ENCODE results near the gene IFNAR1. TPM values are rescaled to one million over a fixed set of nuclear protein-coding genes. Genes with fewer than 3 reads are reported as not detected.

Gene IFNAR1
- total RNA-seq, 1 experiment from 2014 or later: 20.5 TPM

DNA sequence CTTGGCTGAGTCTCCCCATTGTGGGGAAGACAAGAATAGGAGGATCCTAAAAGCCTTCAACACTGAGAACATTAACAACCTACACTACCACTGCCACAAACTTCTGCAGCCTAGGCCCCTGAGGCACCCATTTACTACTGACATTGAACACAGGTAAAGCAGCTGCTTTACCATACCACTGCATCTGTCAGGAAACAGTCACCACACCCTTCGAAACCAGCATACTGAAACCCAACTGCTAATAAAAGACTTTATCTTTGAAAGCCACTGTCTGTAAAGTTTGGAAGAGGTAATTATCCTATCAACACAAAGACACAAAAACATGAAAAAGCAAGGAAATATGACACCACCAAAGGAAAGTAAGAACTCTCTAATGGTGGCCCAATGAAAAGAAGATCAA, 7.4 kb downstream of the IFNAR1 start:
- no peaks in the 10 kb centered on the region for H4K20me1 ChIP-seq (ENCODE audit: insufficient read depth)
- CTCF ChIA-PET: no interaction called here
- DNase-seq (ENCODE audit: low read depth, low spot score): no peak

DNA sequence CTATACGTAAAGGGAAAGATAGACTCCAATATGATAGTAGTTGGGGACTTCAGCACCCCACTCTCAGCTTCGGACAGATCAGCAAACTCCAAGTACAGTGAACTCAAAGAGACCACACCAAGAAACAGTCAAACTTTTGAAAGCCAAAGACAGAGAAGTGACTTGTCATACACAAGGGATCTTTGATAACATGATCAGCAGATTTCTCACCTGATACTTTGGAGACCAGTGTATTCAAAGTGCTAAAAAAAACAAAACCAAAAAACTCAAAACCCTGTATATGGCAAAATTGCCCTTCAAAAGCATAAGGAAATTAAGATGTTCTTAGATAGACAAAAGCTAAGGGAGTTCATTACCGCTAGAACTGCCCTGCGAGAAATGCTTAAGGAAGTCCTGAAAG, 9.4 kb downstream of the IFNAR1 start:
- no peak overlapping the region for H2AFZ ChIP-seq (ENCODE audit: low read depth, low read length, poor library complexity, severe bottlenecking)
- H3K4me2 ChIP-seq (ENCODE audit: low read length): no peak overlapping the region
- CTCF ChIA-PET: no interaction called here
- intact Hi-C loops (cut with micrococcal nuclease): no loop called here
- TF ChIP-seq EZH2 (IDR thresholded peaks at IDR 0.05) (no peak), FOSL1 (IDR thresholded peaks at IDR 0.05; ENCODE audit: low read depth) (no peak), ZFX (IDR thresholded peaks at IDR 0.05) (no peak), SRF (IDR thresholded peaks at IDR 0.05; ENCODE audit: low read depth) (no peak), CEBPB (IDR thresholded peaks at IDR 0.05; ENCODE audit: low read depth) (no peak)
- TF ChIP-seq, protein P1, sequence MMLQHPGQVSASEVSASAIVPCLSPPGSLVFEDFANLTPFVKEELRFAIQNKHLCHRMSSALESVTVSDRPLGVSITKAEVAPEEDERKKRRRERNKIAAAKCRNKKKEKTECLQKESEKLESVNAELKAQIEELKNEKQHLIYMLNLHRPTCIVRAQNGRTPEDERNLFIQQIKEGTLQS (IDR thresholded peaks at IDR 0.05): no peak
- ATAC-seq: no peak
- no peak overlapping the region for H3K9ac ChIP-seq (ENCODE audit: low read length)
- no peak overlapping the region for H3K27ac ChIP-seq (ENCODE audit: low read depth, low read length)
- RAD21 ChIA-PET (ENCODE audit: low non-redundant PET in 1 of 2, low total read pairs in 2 of 2, uncharacterized antibody in 2 of 2, unreplicated experiment in 2 of 2): no interaction called here
- no peak for DNase-seq (ENCODE audit: low read depth, low spot score)
- H4K20me1 ChIP-seq (ENCODE audit: insufficient read depth): no peaks in the 10 kb centered on the region
- H3K9me2 ChIP-seq (ENCODE audit: insufficient read depth): no peaks in the 10 kb centered on the region
- H3K79me2 ChIP-seq (ENCODE audit: insufficient read depth, low read length): peaks cover 8% of the 10 kb centered on the region
- BruUV-seq (replicated peaks): no TSS peak
- no peaks in the 10 kb centered on the region for H3K4me1 ChIP-seq (ENCODE audit: control insufficient read depth in 1 of 2, insufficient read depth in 2 of 2, low read length in 2 of 2)
- POLR2A ChIA-PET: no interaction called here
- H3K27me3 ChIP-seq (ENCODE audit: insufficient read depth, low read length): no peaks in the 10 kb centered on the region
- H3K4me3 ChIP-seq (replicated peaks in 1 of 2; ENCODE audit: low read depth in 1 of 2, low read length in 2 of 2): no peak overlapping the region
- peaks cover 5 to 10% of the 10 kb centered on the region in 2 experiments; a peak in 3 of 4 replicates for H3K9me3 ChIP-seq (ENCODE audit: control insufficient read depth in 1 of 2, insufficient read depth in 1 of 2, low read depth in 1 of 2, low read length in 2 of 2)
- H3K36me3 ChIP-seq (ENCODE audit: control insufficient read depth in 1 of 2, insufficient read depth in 2 of 2, low read length in 2 of 2): peaks cover 0 to 15% of the 10 kb centered on the region in 2 experiments; a peak in 2 of 4 replicates

More for the DNA sequence above, 7.4 kb downstream of the IFNAR1 start:
- no peak for ATAC-seq
- ChIA-PET RAD21 (ENCODE audit: low non-redundant PET in 1 of 2, low total read pairs in 2 of 2, uncharacterized antibody in 2 of 2, unreplicated experiment in 2 of 2) (no interaction called here), POLR2A (no interaction called here)
- no peak overlapping the region for H3K4me3 ChIP-seq (replicated peaks in 1 of 2; ENCODE audit: low read depth in 1 of 2, low read length in 2 of 2)
- peaks cover 27% of the 10 kb centered on the region for H3K79me2 ChIP-seq (ENCODE audit: insufficient read depth, low read length)
- BruUV-seq (replicated peaks): no TSS peak
- H3K9ac ChIP-seq (ENCODE audit: low read length): no peak overlapping the region
- H2AFZ ChIP-seq (ENCODE audit: low read depth, low read length, poor library complexity, severe bottlenecking): no peak overlapping the region
- TF ChIP-seq CBX3 (IDR thresholded peaks at IDR 0.05; ENCODE audit: low read depth) (no peak), CEBPB (IDR thresholded peaks at IDR 0.05; ENCODE audit: low read depth) (no peak), TCF7L2 (IDR thresholded peaks at IDR 0.05; ENCODE audit: borderline replicate concordance, extremely low read depth, insufficient read depth, insufficient read length) (no peak), EGR1 (IDR thresholded peaks at IDR 0.05; ENCODE audit: low read depth) (no peak)
- TF ChIP-seq, protein P2, sequence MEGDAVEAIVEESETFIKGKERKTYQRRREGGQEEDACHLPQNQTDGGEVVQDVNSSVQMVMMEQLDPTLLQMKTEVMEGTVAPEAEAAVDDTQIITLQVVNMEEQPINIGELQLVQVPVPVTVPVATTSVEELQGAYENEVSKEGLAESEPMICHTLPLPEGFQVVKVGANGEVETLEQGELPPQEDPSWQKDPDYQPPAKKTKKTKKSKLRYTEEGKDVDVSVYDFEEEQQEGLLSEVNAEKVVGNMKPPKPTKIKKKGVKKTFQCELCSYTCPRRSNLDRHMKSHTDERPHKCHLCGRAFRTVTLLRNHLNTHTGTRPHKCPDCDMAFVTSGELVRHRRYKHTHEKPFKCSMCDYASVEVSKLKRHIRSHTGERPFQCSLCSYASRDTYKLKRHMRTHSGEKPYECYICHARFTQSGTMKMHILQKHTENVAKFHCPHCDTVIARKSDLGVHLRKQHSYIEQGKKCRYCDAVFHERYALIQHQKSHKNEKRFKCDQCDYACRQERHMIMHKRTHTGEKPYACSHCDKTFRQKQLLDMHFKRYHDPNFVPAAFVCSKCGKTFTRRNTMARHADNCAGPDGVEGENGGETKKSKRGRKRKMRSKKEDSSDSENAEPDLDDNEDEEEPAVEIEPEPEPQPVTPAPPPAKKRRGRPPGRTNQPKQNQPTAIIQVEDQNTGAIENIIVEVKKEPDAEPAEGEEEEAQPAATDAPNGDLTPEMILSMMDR (IDR thresholded peaks at IDR 0.05 in 2 of 3, conservative IDR thresholded peaks at IDR 0.05 in 1 of 3; ENCODE audit: borderline replicate concordance in 1 of 3, insufficient read depth in 1 of 3, low read depth in 2 of 3, low read length in 2 of 3): no peak
- no peak overlapping the region for H3K4me2 ChIP-seq (ENCODE audit: low read length)
- intact Hi-C loops (cut with micrococcal nuclease): no loop called here
- no peak overlapping the region for H3K27ac ChIP-seq (ENCODE audit: low read depth, low read length)
- no peaks in the 10 kb centered on the region for H3K27me3 ChIP-seq (ENCODE audit: insufficient read depth, low read length)
- H3K4me1 ChIP-seq (ENCODE audit: control insufficient read depth in 1 of 2, insufficient read depth in 2 of 2, low read length in 2 of 2): no peaks in the 10 kb centered on the region
- H3K36me3 ChIP-seq (ENCODE audit: control insufficient read depth in 1 of 2, insufficient read depth in 2 of 2, low read length in 2 of 2): peaks cover 0 to 15% of the 10 kb centered on the region in 2 experiments; a peak in 1 of 4 replicates
- no peaks in the 10 kb centered on the region for H3K9me2 ChIP-seq (ENCODE audit: insufficient read depth)
- peaks cover 5 to 10% of the 10 kb centered on the region in 2 experiments; a peak in 3 of 4 replicates for H3K9me3 ChIP-seq (ENCODE audit: control insufficient read depth in 1 of 2, insufficient read depth in 1 of 2, low read depth in 1 of 2, low read length in 2 of 2)
